ENCODE measurements around the gene NUDT16L1.

Gene NUDT16L1

DNA sequence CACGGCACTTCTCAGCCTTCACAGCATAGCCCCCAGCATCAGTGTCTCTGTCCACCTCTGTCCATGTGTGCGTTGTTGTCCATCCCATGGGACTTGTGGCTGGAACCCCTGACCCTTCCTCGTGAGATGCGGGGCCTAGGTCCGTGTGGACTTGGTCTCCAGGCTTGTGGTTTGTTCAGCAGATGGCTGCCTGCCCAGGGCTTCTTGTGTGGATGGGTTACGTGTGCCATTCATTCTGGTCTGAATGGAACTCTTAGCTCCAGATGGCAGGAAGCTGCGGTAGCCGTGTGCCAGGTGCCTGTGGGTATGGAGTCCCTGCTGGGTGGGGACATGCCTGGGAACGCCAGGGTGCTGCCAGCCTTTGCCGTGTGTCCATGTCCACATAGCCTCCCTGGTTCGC is 31.7 kb upstream of the NUDT16L1 start:
- Histone ChIP-seq H2BK120ac (ENCODE audit: low read depth, low read length) (no peak overlapping the region), H3K18ac (ENCODE audit: low read length) (no peak overlapping the region), H3K4me3 (ENCODE audit: low read length in 2 of 2) (peak overlapping the region in 1 of 2 donors; percentile 3), H3K9ac (ENCODE audit: low read depth, low read length, poor library complexity) (no peak overlapping the region), H3K79me1 (ENCODE audit: low read depth, low read length) (peaks cover 12% of the 10 kb centered on the region), H4K8ac (ENCODE audit: low read depth, low read length) (peak overlapping the region; percentile 3), H2AFZ (ENCODE audit: low read length) (no peak overlapping the region), H3K14ac (ENCODE audit: low read length) (no peak overlapping the region), H3K4me1 (ENCODE audit: control insufficient read depth in 2 of 2, insufficient read depth in 1 of 2, low read depth in 1 of 2, low read length in 2 of 2) (peaks cover 2 to 18% of the 10 kb centered on the region in 2 donors), H3K23ac (ENCODE audit: low read depth, low read length, poor library complexity) (no peak overlapping the region), H3K36me3 (replicated peaks in 1 of 2; ENCODE audit: control insufficient read depth in 2 of 2, insufficient read depth in 2 of 2, low read length in 2 of 2) (peaks cover 19 to 74% of the 10 kb centered on the region in 2 donors), H3K27ac (replicated peaks; ENCODE audit: low read length) (no peak overlapping the region), H4K91ac (ENCODE audit: low read depth, low read length, poor library complexity) (no peak overlapping the region), H3K9me3 (replicated peaks in 1 of 2; ENCODE audit: control insufficient read depth in 2 of 2, insufficient read depth in 1 of 2, low read depth in 1 of 2, low read length in 2 of 2) (no peaks in the 10 kb centered on the region), H2BK5ac (ENCODE audit: low read length) (peak overlapping the region; percentile 53), H3K27me3 (ENCODE audit: control insufficient read depth in 3 of 3, insufficient read depth in 3 of 3, low read depth in 1 of 3, low read length in 3 of 3) (no peaks in the 10 kb centered on the region), H3K4me2 (ENCODE audit: insufficient read depth, low read length, poor library complexity, severe bottlenecking) (no peak overlapping the region), H2BK15ac (ENCODE audit: low read length) (no peak overlapping the region), H2AK5ac (ENCODE audit: low read depth, low read length) (no peak overlapping the region), H2BK12ac (ENCODE audit: low read length) (no peak overlapping the region), H3K4ac (ENCODE audit: low read length) (no peak overlapping the region)
- DNase-seq (ENCODE audit: low spot score), result no peak
- WGBS, 2 donors (ENCODE audit: extremely low coverage in 2 of 2, insufficient read length in 2 of 2, insufficient replicate concordance in 1 of 2), result no CpG with 5 or more reads among the region's 11 CpGs

DNA sequence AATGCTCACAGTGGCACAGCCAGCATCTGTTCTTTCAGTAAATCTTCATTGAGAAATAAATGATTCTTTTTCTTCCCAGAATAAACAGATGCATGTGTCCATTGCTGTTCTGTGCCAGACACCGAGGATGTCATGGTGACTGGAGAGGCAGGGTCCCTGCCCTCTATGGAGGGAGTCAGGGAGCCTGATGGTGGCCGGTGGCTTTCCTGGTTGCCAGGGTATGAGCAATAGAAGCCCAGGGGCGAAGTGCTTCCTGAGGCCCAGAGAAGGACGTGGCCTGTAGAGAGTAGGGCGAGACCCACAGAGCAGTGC is 29.9 kb upstream of the NUDT16L1 start:
- H3K14ac ChIP-seq (ENCODE audit: low read length), result no peak overlapping the region
- H3K18ac ChIP-seq (ENCODE audit: low read length), result no peak overlapping the region
- no peak overlapping the region for H3K4ac ChIP-seq (ENCODE audit: low read length)
- no peak overlapping the region for H2BK5ac ChIP-seq (ENCODE audit: low read length)
- H3K79me1 ChIP-seq (ENCODE audit: low read depth, low read length), result peaks cover 13% of the 10 kb centered on the region
- no peak overlapping the region for H4K8ac ChIP-seq (ENCODE audit: low read depth, low read length)
- no peak overlapping the region for H4K91ac ChIP-seq (ENCODE audit: low read depth, low read length, poor library complexity)
- no peak for DNase-seq (ENCODE audit: low spot score)
- H3K27ac ChIP-seq (replicated peaks; ENCODE audit: low read length), result no peak overlapping the region
- H2BK15ac ChIP-seq (ENCODE audit: low read length), result no peak overlapping the region
- no peak overlapping the region for H2BK120ac ChIP-seq (ENCODE audit: low read depth, low read length)
- H3K36me3 ChIP-seq (replicated peaks in 1 of 2; ENCODE audit: control insufficient read depth in 2 of 2, insufficient read depth in 2 of 2, low read length in 2 of 2), result peaks cover 30 to 78% of the 10 kb centered on the region in 2 donors
- no peak overlapping the region for H2AK5ac ChIP-seq (ENCODE audit: low read depth, low read length)
- no peak overlapping the region for H2AFZ ChIP-seq (ENCODE audit: low read length)
- H3K4me1 ChIP-seq (ENCODE audit: control insufficient read depth in 2 of 2, insufficient read depth in 1 of 2, low read depth in 1 of 2, low read length in 2 of 2), result peaks cover 2 to 18% of the 10 kb centered on the region in 2 donors
- H3K27me3 ChIP-seq (ENCODE audit: control insufficient read depth in 3 of 3, insufficient read depth in 3 of 3, low read depth in 1 of 3, low read length in 3 of 3), result peaks cover 0 to 2% (median 0%) of the 10 kb centered on the region in 3 experiments
- no CpG with 5 or more reads among the region's 5 CpGs for WGBS, 2 donors (ENCODE audit: extremely low coverage in 2 of 2, insufficient read length in 2 of 2, insufficient replicate concordance in 1 of 2)
- H3K4me3 ChIP-seq (ENCODE audit: low read length in 2 of 2), result no peak overlapping the region
- H3K9me3 ChIP-seq (replicated peaks in 1 of 2; ENCODE audit: control insufficient read depth in 2 of 2, insufficient read depth in 1 of 2, low read depth in 1 of 2, low read length in 2 of 2), result no peaks in the 10 kb centered on the region
- no peak overlapping the region for H3K4me2 ChIP-seq (ENCODE audit: insufficient read depth, low read length, poor library complexity, severe bottlenecking)
- H2BK12ac ChIP-seq (ENCODE audit: low read length), result no peak overlapping the region
- H3K9ac ChIP-seq (ENCODE audit: low read depth, low read length, poor library complexity), result no peak overlapping the region
- H3K23ac ChIP-seq (ENCODE audit: low read depth, low read length, poor library complexity), result no peak overlapping the region

DNA sequence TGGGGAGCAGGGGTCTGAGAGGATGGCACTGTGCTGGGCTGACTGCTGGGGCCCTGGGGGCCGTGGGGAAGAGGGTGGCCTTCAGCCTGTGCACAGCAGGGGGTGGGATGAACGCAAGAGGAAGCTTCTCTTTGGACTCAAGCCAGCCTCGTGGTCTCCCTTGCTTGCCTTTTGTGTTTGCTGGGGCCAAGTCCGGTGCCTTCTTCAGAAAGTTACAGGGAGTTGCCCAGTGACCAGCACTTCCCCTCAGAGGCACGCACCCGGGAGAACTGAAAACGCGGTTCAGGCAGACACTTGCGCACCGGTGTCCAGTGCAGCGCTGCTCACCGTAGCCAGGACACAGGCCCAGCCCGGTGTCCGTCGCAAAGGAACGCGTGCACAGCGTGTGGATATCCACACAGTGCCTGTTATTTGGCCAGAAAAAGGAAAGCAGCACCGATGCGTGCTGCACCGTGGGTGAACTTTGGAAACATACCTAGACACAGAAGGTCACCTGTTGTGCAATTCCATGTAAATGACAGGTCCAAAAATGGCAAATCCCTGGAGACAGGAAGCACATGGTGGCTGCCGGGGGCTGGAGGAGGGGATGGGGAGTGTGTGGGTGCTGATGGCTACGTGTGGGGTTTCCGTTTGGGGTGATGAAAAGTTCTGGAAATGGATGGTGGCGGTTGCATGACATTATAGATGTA is 29.4 kb upstream of the NUDT16L1 start:
- no peak overlapping the region for H2AFZ ChIP-seq (ENCODE audit: low read length)
- H3K4me3 ChIP-seq (ENCODE audit: low read length in 2 of 2), result no peak overlapping the region
- no CpG with 5 or more reads among the region's 25 CpGs for WGBS, 2 donors (ENCODE audit: extremely low coverage in 2 of 2, insufficient read length in 2 of 2, insufficient replicate concordance in 1 of 2)
- H3K9ac ChIP-seq (ENCODE audit: low read depth, low read length, poor library complexity), result no peak overlapping the region
- H2BK5ac ChIP-seq (ENCODE audit: low read length), result no peak overlapping the region
- H3K4ac ChIP-seq (ENCODE audit: low read length), result no peak overlapping the region
- no peak overlapping the region for H2BK15ac ChIP-seq (ENCODE audit: low read length)
- no peak overlapping the region for H4K91ac ChIP-seq (ENCODE audit: low read depth, low read length, poor library complexity)
- H3K23ac ChIP-seq (ENCODE audit: low read depth, low read length, poor library complexity), result no peak overlapping the region
- no peak overlapping the region for H4K8ac ChIP-seq (ENCODE audit: low read depth, low read length)
- no peak overlapping the region for H3K14ac ChIP-seq (ENCODE audit: low read length)
- H3K36me3 ChIP-seq (replicated peaks in 1 of 2; ENCODE audit: control insufficient read depth in 2 of 2, insufficient read depth in 2 of 2, low read length in 2 of 2), result peaks cover 32 to 78% of the 10 kb centered on the region in 2 donors
- H3K9me3 ChIP-seq (replicated peaks in 1 of 2; ENCODE audit: control insufficient read depth in 2 of 2, insufficient read depth in 1 of 2, low read depth in 1 of 2, low read length in 2 of 2), result no peaks in the 10 kb centered on the region
- H3K18ac ChIP-seq (ENCODE audit: low read length), result no peak overlapping the region
- H2BK12ac ChIP-seq (ENCODE audit: low read length), result no peak overlapping the region
- H3K27me3 ChIP-seq (ENCODE audit: control insufficient read depth in 3 of 3, insufficient read depth in 3 of 3, low read depth in 1 of 3, low read length in 3 of 3), result peaks cover 0 to 2% (median 0%) of the 10 kb centered on the region in 3 experiments
- H3K4me1 ChIP-seq (ENCODE audit: control insufficient read depth in 2 of 2, insufficient read depth in 1 of 2, low read depth in 1 of 2, low read length in 2 of 2), result peaks cover 2 to 18% of the 10 kb centered on the region in 2 donors
- peaks cover 13% of the 10 kb centered on the region for H3K79me1 ChIP-seq (ENCODE audit: low read depth, low read length)
- H2AK5ac ChIP-seq (ENCODE audit: low read depth, low read length), result no peak overlapping the region
- H3K27ac ChIP-seq (replicated peaks; ENCODE audit: low read length), result no peak overlapping the region
- DNase-seq (ENCODE audit: low spot score), result no peak
- H2BK120ac ChIP-seq (ENCODE audit: low read depth, low read length), result no peak overlapping the region
- H3K4me2 ChIP-seq (ENCODE audit: insufficient read depth, low read length, poor library complexity, severe bottlenecking), result no peak overlapping the region

DNA sequence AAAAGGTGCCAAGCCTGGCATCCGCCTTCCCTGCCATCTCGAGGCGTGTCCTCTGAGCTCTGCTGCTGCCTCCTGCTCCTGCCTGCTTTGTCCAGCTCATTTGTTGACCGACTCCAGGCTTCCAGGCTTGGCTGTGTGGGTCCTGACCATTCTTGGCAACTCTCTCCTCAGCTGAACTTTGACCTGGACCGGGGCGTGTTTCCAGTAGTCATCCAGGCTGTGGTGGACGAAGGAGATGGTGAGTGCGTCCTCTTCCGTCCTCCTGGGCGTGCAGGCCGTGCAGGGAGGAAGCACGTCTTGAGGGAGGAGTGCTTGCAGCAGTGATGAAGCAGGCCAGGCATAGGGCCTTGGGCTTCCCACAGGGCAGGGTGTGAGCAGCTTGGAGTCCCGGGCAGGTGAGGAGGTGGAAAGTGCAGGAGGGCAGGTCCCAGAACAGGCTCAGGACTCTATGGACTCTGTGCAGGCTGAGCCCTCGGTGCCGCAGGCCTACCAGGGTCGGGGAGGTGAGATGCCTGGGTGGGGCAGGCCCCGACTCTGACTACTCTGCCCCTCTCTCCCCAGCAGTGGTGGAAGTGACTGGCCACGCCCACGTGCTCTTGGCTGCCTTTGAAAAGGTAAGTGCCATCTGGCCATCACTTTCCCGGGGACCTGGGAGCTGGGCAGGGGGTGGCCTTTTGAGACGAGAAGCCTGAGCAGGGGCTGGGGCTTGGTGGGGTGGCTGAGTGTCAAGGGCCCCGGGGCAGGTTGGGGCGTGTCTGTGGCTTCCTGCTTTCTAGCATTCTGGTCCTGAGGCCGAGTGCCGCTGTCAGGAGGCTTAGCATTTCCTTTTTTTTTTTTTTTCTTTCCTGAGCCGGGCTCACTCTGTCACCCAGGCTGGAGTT is 28.6 kb upstream of the NUDT16L1 start:
- H3K4me2 ChIP-seq (ENCODE audit: insufficient read depth, low read length, poor library complexity, severe bottlenecking), result no peak overlapping the region
- H4K91ac ChIP-seq (ENCODE audit: low read depth, low read length, poor library complexity), result no peak overlapping the region
- H3K9ac ChIP-seq (ENCODE audit: low read depth, low read length, poor library complexity), result peak overlapping the region; percentile 24
- H2BK12ac ChIP-seq (ENCODE audit: low read length), result no peak overlapping the region
- H3K14ac ChIP-seq (ENCODE audit: low read length), result no peak overlapping the region
- H2BK120ac ChIP-seq (ENCODE audit: low read depth, low read length), result no peak overlapping the region
- WGBS, 2 donors (ENCODE audit: extremely low coverage in 2 of 2, insufficient read length in 2 of 2, insufficient replicate concordance in 1 of 2), result no CpG with 5 or more reads among the region's 26 CpGs
- peaks cover 0 to 2% (median 0%) of the 10 kb centered on the region in 3 experiments for H3K27me3 ChIP-seq (ENCODE audit: control insufficient read depth in 3 of 3, insufficient read depth in 3 of 3, low read depth in 1 of 3, low read length in 3 of 3)
- no peak overlapping the region for H2BK15ac ChIP-seq (ENCODE audit: low read length)
- no peak overlapping the region for H3K18ac ChIP-seq (ENCODE audit: low read length)
- H3K4me1 ChIP-seq (ENCODE audit: control insufficient read depth in 2 of 2, insufficient read depth in 1 of 2, low read depth in 1 of 2, low read length in 2 of 2), result peaks cover 2 to 11% of the 10 kb centered on the region in 2 donors
- no peak overlapping the region for H2BK5ac ChIP-seq (ENCODE audit: low read length)
- H2AK5ac ChIP-seq (ENCODE audit: low read depth, low read length), result no peak overlapping the region
- no peak overlapping the region for H3K23ac ChIP-seq (ENCODE audit: low read depth, low read length, poor library complexity)
- H3K4ac ChIP-seq (ENCODE audit: low read length), result no peak overlapping the region
- H3K36me3 ChIP-seq (replicated peaks in 1 of 2; ENCODE audit: control insufficient read depth in 2 of 2, insufficient read depth in 2 of 2, low read length in 2 of 2), result peaks cover 37 to 81% of the 10 kb centered on the region in 2 donors
- no peak for DNase-seq (ENCODE audit: low spot score)
- no peak overlapping the region for H3K4me3 ChIP-seq (ENCODE audit: low read length in 2 of 2)
- H4K8ac ChIP-seq (ENCODE audit: low read depth, low read length), result no peak overlapping the region
- peaks cover 13% of the 10 kb centered on the region for H3K79me1 ChIP-seq (ENCODE audit: low read depth, low read length)
- H3K27ac ChIP-seq (replicated peaks; ENCODE audit: low read length), result no peak overlapping the region
- H3K9me3 ChIP-seq (replicated peaks in 1 of 2; ENCODE audit: control insufficient read depth in 2 of 2, insufficient read depth in 1 of 2, low read depth in 1 of 2, low read length in 2 of 2), result no peaks in the 10 kb centered on the region
- H2AFZ ChIP-seq (ENCODE audit: low read length), result no peak overlapping the region
